ENCODE data around the gene STON2.

GRCh38 chr14:81446279-81447007, 46.3 kb upstream of the STON2 start:
- TF ChIP-seq EP300 (IDR thresholded peaks at IDR 0.05) (no peak), CTCF (IDR thresholded peaks at IDR 0.05) (no peak), POLR2A (IDR thresholded peaks at IDR 0.05) (no peak)

All from ovary (tissue), 3 donors.